GM19372 (cell line): Measurements from ENCODE around the gene IFI27.
"Not testable (repeated sequence)": the region's sequence is repeated elsewhere in the genome, so short reads cannot be mapped to it uniquely, and the experiment has no call there.

Experiments
- ATAC-seq: cut with Tn5 transposase; IDR thresholded peaks from one replicate; pipeline ENCODE4 v1.9.1; 2021; ENCODE audit warnings: mild to moderate bottlenecking, low read depth, moderate library complexity; ENCODE audit not compliant: unreplicated experiment

Gene IFI27

DNA sequence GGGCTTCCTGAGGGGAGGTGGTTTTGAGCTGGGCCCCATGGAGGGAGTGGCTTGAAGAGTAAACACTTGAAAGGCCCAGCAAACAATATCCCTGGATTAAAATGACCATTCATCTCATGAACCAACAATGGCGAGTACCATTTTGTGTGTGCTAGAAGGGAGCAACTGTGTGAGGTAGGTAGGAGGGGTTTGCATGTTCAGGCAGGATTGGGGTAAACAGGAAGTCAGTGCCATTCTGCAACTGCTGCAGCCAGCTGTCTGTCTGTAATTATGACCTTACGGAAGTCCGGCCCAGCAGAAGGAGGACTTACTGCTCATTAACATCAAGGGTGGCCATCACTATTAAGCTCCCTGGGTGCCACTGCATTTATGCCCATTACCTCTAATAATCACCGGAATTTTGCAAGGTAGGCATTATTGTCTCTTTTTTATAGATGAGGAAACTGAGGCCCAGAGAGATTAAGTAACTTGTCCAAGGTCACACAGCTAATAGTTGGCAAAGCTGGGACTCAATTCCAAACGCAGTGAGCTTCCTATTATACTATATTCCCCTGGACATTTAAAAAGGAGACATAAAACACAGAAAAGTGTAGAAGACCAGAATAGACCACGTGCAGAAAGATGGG is 35.5 kb downstream of the IFI27 start:
- no peak for ATAC-seq

DNA sequence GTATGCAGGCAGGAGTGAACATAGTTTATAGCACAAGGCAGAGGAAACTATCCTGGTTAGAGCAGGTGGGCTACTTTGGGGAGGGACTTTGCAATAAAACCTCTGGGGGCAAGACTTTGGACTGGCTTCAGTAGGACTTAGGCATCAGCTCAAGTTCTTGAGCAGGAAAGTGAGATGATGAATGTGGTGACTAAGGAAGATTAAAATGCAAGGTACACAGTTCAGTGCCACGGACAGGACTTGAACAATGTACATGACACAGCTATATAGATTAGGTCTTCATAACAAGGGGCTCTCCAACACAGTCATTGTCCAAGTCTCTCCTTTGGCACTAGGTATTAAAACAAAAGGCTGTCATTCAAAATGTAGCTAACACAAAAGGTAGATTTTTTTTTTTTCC is 42.1 kb downstream of the IFI27 start:
- ATAC-seq = no peak

DNA sequence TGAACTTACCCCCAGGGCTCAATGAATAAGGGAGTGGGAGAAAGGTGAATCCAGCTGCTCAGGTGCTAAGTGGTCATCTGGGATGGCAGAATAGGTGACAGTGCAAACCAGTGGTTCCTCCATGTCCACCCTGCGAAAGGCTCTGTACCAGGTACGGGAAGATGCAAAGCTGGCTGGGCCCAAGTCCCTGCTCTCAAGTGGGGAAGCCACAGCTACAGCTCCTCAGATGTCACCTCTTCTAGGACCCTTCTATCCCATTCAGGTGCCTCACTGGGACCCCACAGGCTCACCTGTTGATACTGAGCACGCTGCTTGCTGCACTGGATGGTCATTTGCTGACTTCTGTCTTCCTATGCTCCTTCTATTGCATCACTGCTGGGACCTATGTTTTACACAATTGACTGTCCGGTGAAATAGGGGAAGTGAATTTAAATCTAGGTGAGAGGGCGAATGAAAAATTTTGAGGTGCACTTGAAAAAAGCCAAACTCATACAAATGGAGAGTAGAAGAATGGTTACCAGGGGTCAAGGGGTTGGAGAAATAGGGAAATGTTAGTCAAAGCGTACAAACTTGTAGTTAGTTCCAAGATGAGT is 43.3 kb downstream of the IFI27 start:
- no peak for ATAC-seq

DNA sequence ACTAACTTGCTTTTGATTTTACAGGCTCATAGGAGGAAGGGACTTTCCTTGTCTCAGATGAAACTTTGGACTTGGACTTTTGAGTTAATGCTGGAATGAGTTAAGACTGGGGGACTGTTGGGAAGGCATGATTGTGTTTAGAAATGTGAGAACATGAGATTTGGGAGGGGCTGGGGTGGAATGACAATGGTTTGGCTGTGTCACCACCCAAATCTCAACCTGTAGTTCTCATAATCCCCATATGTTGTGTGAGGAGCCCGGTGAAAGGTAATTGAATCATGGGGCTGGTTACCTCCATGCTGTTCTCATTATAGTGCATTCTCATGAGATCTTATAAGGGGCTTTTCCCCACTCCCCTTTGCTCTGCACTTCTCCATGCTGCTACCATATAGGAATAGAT is 45.6 kb downstream of the IFI27 start:
- not testable (repeated sequence) for ATAC-seq

DNA sequence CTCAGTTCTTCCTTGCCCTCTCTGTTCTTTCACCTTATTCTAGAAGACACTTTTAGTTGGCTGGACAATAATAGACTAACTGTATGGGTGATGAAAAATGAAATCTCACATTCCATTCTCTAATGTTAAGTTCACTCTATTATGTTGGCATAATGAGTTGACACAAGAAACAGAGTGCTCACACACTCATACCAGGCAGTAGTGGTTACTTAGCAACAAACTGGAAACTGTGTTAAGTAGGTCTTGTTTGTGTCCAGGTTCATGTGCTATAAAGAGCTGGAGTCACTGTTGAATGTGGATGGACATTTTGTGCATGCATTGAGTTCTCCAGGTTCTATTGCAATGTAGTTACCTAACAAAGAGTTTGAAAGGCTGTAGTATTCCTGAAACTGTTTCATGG is 46.7 kb downstream of the IFI27 start:
- no peak for ATAC-seq

DNA sequence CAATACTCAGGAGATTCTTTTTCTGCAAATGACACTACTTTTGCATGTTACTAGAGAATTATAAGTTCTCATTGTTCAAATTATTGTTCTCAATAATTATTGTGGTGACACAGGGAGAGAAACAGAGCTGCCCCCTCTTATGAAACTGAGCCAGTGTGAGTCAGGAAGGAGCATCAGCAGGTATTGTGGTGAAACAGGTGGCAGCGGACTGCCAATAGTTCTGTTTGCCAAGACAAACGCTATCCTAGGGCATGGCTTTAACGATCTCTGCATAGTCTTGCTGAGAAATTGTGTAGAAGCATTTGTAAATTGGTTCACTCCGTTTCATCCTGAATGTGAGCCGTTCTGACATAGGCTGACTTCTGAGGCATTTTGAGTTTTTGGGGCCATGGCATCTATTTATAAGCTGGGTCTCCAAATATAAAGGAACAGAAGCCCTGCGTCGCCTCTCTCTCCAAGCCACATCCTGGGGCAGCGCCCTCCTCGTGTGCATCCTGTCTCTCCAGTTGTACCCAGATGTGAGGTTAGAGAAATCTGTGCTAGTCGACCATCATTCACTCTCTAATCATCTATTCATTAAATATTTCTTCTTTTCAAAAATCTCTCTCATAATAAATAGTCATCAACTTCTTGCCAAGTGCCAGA is 47.8 kb downstream of the IFI27 start:
- no peak for ATAC-seq

DNA sequence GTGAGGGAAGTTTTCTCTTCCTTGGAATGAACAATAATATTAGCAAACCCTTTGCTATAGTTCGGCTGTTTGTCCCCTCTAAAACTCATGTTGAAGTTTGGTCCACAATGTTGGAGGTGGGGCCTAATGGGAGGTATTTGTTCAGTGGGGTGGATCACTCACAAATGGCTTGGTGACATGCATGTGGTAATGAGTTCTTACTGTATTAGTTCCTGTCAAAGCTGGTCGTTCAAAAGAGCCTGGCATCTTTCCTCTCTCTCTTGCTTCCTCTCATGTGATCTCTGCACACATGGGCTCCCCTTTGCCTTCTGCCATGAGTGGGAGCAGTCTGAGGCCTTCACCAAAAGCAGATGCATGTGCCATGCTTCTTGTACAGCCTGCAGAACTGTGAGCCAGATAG is 50.5 kb downstream of the IFI27 start:
- ATAC-seq = no peak

DNA sequence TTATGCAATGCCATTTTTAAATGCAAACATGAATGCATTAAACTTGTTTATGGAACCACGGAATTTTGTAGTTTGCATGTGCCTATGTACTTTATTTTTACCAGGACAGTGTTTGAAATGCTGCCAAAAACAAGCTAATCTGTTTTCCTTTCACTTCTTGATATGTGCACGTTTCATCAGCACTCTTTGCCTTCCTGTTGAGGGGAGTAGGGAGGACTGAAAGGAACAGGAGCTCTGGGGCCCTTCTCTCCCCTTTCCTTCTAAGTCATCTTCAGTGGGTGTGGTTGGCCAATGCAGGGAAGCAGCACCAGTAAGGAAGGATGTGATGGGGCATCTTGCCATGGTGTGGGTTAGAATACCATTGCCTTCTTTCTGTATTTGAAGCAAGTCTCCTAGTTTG is 51.4 kb downstream of the IFI27 start:
- ATAC-seq = no peak

DNA sequence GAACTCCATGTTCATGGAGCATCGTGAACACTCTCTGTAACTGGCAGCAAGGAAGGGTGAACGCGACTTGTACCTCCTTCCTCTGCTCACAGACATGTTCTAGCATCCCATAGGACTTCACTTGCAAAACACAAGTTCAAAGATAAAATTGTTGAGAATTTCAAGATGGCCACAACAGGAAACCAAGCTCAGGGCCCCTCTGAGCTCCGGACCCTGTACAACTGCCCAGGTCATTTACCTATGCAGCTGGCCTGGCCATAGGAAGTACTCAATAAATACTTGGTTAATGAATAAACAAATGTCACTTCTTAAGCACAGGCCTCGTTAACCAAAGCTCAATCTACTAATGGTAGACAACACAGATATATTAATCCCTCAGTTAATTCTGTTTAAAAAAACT is 51.9 kb downstream of the IFI27 start:
- ATAC-seq = no peak

DNA sequence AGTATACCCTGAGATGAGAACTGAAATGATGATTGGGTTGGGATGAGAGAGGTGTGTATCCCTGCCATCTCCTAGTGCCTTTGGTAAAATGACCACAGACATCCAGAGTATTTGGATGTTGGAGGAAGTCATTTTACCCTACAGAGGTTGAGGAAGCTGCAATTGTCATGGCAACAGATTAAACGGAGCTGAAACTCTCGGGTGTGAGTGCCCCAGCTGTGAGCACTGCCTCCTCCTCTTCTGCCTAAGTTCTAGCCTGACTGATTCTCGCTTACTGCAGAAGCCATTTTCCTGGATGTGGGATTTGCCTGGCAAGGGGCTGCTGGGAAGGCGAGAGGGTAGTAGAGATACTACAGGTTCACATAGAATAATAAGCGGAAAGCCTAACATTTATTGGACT is 53.3 kb downstream of the IFI27 start:
- ATAC-seq = no peak

DNA sequence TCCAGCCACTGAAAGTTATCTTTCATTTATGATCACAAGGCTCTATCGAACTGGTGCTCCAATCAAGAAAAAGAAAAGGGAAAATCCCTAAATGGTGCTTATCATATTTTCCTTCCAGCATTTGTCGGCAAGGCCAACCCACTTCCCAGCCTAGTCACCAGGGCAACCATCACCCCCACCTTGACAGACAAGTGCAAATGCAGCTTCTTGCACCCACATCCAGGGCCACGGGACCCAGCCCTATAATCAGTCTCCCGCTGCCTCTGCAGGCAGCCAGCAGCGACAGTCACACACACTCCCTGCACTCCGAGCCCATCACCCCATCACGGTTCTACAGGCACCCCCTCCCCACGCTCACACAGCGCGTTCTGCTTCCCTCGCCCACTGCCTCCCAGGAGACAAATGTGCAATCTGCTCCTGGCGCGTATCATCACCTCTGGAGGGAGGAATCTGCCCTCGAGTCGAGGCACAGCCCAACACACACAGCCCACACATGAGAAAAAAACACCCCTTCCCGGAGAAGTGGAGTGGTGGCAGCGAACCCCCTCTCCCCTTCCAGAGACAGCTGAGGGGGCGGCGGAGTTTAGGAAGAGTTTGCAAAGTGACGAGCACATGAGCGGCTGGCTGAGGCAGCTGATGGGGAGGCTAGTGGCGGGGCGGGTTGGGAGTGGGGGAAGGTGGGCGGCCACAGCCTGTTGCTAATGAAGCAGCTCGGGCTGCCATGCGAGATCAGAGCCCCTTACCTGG is 54.3 kb downstream of the IFI27 start:
- no peak for ATAC-seq

DNA sequence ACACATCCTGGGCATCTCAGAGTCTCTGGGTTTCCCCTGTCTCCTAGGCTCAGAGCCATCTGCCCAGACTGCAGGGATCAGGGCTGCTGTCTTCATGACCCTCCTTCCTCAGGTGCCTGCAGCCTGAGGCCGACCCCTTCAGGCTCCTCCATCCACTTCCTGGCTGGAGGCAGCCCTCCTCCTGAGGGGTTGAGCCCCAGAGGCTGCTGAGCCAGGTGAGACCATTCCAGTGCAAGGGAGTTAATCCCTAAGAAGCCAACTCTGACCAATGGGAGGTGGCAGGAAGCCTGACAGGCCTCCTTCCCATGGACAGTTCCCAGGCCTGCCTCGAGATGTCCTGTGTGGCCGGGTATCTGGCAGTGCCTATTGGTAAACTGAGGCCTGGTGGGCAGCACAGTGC is 55.2 kb downstream of the IFI27 start:
- ATAC-seq = no peak
